ENCODE data around the gene TTLL5.
A peak's percentile ranks its signal among the peaks of the same experiment; 100 is the strongest.

TTLL5 gene

DNA sequence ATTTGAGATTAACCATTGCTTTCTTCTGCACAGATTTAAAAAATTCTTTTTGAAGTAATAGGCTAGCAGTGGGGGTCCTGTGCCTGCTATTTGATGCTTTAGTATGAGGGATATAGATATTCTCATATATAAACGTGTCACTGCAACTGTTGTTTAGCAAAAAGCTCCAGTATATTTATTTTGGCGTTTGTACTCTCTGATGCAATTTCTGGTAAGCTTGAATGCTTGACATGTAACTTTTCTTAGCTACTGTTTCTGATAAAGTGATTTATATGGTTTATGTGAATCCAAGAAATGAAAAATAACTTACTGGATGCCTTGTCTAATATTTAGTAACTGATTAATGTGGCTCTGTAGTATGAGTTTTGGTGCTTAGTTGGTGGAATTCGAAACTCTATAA is 77.1 kb downstream of the TTLL5 start:
- no peak for DNase-seq

DNA sequence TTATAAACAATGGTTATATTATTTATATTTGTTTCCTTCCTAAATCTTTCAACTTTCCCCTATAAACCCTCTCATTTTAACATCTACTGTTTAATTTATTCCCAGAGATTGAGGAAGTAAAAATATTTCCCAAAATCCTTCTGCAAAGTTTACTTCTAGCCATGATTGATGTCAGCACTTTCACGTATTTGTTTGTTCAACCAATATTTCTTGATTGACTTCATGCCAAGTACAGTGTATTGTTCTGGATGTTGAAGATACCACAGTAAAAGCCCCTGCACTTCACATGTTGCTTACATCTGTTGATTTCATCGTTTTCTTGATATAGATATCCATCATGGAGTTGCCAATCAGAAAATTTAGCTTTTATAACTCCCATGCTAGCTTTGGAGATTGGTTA is 81.8 kb downstream of the TTLL5 start:
- no peak for DNase-seq

DNA sequence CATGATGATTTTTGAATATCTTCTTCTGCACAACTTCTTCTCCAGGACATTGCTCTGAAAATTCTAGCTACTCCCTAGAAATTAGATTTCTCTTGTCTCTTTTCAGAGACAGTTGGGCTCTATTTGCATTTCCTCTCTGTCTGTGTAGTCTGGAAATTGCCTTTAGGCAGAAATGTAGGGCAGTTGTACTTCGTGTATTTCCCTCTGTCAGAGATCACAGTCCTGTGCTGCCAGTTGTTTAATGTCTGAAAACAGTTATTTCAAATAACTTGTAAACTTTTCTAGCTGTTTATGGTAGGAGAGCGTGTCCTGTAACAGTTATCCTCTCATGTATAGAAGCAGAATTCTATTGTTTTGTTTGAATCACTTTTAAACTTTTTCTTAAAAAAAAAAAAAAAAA is 86.9 kb downstream of the TTLL5 start:
- no peak for DNase-seq

DNA sequence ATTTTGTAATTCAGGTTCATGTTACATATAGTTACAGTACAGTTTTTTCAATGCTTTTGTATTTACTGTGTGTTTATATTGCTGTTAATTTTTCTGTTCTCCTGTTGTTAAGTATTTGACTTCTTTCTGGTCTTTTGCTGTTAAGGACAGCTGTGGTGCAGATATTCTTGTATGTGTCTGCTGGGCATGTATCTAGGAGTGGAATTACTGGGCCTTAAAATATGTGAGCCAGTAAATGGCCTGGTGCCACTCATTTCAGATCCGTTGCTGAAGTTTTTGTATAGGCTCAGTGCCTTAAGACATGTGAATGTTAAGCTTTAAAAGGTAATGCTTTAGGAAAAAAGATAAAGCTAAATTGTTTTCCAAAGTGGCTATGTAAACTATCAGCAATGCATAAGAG is 87.3 kb downstream of the TTLL5 start:
- DNase-seq = no peak

DNA sequence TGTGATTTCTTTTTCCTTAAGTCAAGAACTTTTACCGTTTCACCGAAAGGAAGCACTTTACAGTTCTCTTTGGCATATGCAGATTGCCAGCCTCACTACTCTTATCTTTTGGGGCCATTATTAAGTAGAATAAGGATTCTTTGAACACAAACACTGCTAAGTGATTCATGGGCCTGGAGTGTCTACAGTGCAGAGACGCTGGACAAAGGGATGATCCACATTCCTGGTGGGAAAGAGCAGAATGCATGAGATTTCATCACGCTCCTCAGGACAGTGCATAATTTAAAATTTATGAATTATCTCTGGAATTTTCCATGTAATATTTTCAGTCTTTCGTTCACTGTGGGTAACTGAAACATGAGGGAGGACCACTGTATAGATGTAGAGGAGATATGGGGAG is 90.2 kb downstream of the TTLL5 start:
- DNase-seq = no peak

DNA sequence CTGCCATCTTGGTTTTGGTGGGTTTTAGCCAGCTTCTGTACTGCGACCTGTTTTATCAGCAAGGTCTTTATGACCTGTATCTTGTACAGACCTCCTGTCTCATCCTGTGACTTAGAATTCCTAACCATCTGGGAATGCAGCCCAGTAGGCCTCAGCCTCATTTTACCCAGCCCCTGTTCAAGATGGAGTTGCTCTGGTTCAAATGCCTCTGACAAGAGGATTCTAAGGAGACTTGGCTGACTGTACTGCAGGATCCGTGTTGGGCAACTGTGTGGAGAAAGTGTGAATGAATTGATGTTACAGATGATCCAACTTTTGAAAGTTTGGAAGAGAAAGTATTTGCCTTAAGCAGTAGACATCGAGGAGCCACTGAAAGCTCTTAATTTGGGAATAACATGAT is 91.0 kb downstream of the TTLL5 start:
- DNase-seq = no peak

DNA sequence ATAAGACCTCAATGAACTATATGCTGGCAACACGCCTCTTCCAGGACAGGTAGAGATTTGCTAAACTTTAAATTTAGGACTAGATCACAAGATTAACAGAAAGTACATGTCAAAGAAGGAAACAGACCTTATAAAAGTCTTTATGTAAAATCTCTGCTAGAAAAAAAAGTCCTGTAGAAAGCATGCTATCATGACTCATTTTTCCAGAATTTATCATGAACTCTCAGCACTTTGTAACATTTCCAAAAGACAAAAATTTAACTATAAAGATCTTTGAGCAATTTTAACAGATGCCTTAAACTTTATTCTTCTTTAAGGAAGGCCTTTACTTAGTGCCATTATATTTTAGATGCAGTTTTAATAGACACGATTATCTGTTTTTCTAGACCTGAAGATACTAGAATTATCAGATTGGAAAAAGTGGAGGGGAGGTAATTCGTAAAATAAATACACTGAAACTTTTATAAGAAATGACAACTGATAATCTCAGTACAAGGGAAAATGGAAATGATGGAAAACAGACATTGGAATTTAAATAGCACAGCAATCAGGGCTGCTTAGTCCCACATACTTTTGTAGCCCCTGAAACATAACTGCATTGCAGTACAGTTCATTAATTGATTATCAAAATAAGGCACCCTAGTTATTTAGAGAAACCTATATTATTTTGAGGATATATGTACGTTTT is 92.0 kb downstream of the TTLL5 start:
- DNase-seq = no peak

DNA sequence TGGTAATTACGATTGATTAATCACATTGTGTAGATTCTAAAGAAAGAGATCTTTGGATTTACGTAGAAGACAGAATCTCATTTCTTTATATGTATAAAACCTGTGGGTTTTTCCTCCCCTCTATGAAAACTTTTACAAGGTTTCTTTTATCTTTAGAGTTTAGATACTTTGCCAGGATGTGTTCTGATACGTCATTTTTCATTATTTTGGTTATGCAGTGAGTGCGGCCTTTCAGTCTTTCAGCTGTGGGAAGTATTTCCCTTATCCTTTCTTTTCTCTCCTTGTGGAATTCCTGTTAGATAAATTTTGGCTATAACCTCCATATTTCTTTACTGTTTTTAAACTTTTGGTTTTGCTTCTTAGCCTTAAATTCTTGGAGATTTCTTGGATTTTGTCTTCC is 92.7 kb downstream of the TTLL5 start:
- no peak for DNase-seq

DNA sequence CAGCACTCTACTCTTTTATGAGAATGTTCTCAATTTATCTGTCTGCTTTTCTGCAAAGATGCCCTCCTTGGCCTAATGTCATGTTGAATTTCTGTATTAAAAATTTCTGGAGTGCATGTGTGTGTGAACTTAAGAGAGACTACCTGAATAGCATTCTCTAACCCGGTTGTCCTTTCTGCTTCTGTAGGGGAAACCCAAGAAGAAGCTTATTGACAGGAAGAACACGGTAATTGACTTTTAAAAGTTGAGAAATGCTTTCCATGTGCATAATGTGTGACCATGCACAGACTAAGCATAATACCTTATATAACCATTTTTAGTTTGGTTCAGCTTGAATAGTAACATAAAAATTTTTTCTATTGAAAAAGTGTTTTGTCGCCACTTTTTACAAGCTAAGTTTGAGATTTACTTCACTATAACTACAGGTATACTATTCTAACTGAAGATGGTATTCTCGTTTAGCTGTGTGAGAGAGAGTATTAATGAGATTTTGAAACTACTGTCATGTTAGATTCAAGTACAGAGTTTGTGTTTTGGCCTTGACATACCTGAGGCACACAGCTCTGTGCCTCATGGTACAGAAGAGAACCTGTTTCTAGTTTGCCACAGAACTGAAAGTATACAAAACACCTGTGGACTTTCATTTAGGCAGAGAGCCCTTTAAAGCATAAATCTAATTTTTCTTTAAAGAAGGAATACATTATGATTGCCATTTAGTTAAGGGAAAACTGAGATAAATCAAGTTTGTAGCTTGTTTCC is 96.8 kb downstream of the TTLL5 start:
- no peak for DNase-seq

DNA sequence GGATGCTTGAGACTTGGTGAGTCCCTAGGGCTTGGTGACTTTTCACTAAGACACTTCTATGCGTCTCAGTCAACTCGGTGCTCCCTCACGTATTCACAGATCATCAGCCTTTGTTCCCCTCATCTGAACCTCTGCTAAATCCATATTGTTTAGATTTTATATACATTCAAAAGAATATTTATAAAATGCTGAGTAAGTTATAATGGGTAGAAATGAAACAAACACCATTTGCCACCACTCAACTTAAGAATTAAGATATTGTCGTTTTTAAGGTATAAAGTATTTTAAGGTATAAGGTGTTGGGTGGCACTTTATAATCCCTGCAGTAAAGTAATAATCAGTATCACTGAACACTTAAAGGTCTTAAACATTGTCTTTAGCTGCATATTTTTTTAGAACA is 103.0 kb downstream of the TTLL5 start:
- DNase-seq = no peak

DNA sequence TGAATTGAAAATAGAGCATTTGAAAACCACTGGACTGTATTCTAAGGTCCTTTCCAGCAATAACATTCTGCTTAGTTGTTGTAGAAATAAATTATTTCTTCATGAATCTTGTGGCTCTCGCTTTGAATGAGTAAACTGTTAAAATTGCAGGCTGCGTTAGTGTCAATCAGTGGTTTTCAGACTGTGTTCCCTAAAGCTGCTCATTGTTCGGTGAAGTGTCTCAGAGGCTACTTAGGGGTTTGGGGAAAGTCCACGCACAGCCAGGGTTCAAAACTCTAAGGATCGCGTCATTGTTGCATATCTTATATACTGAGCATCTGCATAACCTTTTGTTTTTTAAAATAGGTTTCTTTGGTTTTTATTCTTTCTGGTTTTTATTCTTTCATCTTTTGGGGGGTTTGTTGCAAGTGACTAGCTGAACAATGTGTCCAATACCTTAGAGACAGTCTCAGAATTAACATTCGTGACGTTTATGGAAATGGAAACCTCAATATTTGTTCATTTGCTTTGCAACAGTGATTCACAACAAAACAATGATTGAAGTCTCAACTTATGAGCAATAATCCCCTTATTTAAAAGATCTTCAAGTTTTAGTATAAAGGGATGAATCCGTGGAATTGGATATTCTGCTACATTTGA is 108.1 kb downstream of the TTLL5 start:
- DNase-seq = no peak

DNA sequence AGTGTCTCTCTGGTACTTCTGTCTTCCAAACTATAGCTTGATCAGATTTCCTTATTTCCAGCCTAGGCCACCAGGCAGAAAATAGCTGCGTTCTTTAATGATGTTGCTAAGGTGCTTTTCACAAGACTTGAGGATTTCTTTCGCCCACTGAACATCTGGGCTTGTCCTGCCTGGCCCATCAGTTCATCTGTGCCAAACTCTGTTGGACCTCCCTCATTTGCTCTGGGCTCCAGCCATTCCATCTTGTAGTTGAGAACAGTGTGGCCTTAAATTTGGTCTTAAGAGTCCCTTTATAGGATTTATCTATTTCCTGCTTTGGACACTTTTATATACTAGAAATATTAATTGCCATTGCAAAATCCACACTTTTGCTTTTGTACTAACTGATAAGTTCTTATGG is 109.6 kb downstream of the TTLL5 start:
- DNase-seq = no peak

DNA sequence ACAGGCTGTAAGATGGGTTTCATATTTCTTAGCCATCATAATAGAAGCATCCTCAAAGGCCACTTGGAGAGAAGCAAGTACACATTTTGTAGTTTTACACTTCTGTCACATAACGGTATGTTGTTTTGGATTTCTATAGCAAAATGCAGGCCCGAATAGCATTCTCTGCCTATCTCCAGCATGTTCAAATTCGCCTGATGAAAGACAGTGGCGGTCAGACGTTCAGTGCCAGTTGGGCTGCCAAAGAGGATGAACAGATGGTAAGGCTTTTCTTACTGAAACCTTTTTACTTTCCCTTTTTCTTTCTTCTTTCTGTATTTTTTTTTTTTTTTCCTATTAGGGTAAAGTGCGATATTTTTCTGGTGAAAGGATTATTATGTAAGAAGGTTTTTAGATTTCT is 110.5 kb downstream of the TTLL5 start:
- DNase-seq = no peak

DNA sequence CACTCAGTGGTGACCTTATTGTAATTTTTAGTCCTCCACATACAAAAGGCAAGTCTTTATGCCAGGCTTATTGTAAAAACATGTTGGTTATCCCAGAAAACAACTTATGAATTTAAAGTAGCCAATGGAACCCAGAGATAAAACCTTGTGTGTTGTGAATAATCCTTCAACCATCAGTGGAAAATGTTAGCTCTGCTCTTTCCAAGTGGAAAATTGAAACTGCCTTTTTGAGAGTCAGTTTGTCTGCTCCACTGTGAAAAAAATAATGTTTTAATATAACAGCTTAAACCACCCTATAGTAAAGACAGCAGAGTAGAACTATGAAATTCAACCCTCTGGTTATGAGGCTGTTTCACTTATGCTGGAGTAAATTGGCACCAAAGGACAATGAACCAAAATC is 112.0 kb downstream of the TTLL5 start:
- no peak for DNase-seq

DNA sequence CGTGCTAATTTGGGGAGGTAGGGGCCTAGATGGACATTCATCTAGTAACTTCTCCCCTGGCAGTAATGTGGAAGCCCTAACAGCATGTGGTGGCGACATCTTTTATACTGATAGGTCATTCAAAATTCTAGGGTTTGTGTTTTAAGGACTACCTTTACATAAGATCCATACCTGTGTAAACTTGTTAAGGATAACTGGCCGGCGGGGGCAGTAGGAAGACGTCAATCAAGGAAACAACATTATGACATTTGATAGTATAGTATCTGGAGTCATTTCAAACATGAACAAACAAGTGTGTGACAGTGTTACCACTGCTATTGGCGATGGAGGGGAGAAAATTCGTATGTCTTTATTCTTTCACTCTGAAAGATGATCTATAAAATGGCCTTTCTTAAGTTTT is 120.0 kb downstream of the TTLL5 start:
- DNase-seq = no peak

DNA sequence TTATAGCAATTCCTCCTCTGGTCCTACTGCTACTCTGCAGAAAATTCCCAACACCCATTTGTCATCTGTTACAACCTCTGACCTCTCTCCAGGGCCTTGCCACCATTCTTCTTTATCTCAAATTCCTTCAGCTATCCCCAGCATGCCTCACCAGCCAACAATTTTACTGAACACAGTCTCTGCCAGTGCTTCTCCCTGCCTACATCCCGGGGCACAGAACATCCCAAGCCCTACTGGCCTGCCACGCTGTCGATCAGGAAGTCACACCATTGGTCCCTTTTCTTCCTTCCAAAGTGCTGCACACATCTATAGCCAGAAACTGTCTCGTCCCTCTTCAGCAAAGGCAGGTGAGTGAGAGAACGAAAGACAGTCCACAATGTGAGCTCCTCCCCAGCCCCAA is 122.1 kb downstream of the TTLL5 start:
- DNase-seq = no peak

DNA sequence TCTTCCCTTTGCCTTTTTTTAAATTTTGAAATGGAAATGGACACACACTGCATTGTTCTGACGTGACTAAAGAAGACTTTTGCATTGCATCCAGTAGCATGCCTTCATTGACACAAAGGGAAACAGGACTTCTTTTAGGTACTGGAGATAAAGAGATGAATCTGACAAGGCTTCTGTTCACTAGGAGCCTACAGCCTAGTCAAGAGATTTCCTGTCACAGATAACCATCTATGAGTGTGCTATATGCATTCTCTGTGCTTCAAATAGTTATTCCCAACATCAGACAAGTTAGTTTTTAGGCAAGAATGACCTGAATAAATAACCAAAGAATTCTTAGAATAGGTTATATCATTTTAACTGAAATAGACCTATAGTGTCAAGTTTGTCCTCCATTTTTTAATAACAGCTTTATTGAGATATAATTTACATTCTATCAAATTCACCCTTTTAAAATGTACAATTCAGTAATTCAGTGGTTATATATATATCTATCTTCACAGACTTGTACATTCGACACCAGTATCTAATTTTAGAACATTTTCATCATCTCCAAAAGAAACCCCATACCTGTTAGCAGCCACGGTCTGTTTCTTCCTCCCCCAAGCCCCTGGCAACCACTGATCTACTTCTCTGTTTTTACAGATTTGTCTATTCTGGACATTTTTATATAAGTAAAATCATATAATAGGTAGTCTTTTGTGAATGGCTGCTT is 122.7 kb downstream of the TTLL5 start:
- DNase-seq = no peak

DNA sequence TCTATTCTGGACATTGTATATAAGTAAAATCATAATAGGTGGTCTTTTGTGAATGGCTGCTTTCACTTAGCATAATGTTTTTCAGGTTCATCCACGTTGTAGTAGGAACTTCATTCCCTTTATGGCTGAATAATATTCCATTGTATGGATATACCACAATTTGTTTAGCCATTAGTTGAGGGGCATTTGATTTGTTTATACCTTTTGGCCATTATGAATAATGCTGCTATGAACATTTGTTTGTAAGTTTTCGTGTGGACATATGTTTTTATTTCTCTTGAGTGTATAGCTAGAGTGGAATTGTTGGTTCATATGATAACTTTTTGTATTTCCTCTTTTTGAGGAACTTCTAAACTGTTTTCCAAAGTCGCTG is 123.3 kb downstream of the TTLL5 start:
- DNase-seq = no peak

DNA sequence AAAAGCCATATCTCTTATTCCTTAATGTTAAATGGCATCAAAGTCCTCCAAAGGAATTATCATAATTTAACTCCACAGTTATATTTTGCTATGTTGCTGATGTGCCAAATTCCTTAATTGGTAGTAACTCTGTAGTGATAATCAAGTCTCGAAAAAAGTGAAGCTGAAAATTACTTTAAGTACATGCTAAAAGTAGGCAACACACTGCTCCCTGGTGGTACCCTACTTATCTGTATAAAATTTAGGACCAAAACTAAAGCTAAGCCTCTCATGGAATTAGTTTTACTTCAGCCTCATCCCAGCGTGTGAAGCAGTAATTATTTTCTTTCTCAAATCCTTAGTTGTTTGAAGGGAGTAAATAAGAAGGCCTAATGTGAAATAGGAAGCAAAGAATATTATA is 132.8 kb downstream of the TTLL5 start:
- peak; percentile 37 for DNase-seq

DNA sequence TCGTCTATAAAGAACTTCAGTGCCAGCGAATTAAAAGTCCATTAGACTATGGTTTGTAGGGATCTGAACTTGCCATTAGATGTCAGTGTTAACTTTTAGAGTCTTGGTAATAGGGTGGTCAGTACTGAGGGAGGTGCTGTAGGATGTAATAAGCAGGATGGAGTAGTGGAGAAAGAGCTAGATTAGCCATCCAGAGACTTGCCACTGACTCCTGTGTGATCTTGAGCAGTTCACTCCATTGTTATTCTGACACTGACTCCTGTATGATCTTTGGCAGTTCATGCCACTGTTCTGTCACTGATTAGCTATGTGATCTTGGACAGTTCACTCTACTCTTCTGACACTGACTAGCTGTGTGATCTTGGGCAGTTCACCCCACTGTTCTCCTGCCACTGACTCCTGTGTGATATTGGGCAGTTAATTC is 133.6 kb downstream of the TTLL5 start:
- peak; percentile 35 for DNase-seq

DNA sequence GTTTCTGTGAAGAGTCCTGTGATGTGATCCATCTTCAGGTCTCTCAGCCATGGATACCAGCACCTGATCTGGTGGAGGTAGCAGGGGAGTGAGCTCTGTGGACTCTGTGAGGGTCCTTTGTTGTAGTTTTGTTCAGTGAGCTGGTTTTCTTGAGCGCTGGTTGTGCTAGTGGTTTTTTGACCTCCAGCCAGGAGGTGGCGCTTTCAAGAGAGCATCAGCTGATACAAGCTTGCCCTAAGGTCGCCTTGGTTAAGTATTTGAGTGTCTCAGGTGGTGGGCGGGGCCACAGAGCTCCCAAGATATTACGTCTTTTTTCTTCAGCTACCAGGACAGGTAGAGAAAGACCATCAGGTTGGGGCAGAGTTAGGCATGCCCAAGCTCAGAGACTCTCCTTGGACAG is 139.7 kb downstream of the TTLL5 start:
- no peak for DNase-seq

DNA sequence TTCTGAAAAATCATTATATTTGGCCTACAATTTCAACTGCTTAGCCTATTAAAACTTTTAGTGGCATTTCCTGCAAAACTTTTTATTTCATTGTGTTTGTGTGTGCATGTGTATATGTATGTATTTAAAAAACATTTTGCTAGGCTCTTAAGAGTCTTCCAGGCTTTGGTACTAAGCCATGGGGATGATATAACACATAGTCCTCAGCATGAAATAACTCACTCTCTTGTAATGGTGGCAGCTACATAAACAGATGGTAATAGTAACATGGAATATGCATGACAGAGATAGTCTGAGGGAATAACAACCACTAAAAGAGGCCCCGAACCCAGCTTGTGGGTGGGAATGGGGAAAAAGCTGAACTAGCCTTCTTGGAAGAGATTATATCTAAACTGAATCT is 141.4 kb downstream of the TTLL5 start:
- no peak for DNase-seq

DNA sequence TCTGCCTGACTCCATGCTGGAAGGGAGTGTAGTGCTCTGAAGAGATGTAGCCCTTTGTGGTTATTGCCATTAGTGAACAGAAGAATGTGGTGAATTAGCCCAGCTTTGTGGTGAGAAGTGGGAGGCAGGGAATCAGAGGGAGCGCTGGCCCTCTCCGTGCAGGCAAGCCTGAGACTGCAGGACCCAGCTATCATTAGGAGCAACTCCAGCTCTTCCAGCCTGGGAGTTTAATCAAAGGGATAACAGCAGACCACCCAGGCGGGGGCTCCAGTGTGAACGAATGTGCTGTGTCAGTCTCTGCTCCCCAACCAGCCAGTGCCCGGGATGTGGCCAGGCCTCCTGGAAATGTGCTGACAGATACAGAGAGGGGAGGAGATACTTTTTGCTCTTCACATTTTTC is 142.7 kb downstream of the TTLL5 start:
- DNase-seq = no peak
